A549 treated with AZD9567 at 1 μM for 4 hours (cell line): ENCODE results near the gene UBA1. TPM values are rescaled to one million over a fixed set of nuclear protein-coding genes. Genes with fewer than 3 reads are reported as not detected.

ENCODE experiments used
- total RNA-seq: library from RNA; stranded (reverse); fragments of 200-300 nt; extraction: Qiagen RNA extraction; gene quantifications from 5 replicates; pipeline ENCODE4 v1.2.3, GENCODE V29; 2022; ENCODE audit not compliant: insufficient read depth

UBA1 gene
- 168 to 201 TPM (median 197 TPM) in 5 replicates for total RNA-seq

DNA sequence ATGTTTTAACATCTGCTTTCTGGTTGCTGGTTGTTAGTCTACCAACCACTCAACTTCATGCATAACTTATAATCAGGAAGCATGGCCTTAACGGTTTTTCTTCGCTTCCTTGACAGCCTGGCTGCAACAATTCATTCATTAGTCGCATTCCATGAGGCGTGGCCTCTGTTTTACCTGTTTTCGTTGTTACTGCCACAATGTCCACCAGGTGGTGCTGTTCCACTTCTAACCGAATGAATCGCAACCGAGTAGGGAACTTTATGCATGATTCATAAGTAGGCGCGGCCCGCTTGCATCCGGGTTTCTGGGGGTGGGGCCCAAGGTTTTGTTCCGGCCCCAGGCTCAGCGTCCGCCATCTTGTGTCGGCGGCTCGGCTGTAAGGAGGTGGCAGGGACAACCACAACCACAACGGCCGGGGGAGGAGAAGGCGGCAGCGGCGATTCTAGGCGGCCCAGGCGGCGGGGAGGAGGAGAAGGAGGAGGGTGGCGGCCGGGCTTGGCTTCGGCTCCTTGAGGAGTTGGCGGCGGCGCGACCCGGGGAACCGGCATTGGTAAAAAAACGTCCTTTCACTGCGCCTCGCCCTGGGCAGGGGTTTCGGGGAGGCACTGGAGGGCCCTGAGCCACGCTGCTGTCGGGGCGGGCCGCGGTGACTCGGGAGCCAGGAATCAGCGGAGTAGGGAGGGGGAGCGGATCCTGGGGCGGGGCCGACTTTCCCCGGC lies at the start of gene UBA1:
Gene UBA1, plus strand, starts transcription at position 355 of the 719 bp plus-strand sequence. CDS start 4,974 bp downstream, outside the sequence.

DNA sequence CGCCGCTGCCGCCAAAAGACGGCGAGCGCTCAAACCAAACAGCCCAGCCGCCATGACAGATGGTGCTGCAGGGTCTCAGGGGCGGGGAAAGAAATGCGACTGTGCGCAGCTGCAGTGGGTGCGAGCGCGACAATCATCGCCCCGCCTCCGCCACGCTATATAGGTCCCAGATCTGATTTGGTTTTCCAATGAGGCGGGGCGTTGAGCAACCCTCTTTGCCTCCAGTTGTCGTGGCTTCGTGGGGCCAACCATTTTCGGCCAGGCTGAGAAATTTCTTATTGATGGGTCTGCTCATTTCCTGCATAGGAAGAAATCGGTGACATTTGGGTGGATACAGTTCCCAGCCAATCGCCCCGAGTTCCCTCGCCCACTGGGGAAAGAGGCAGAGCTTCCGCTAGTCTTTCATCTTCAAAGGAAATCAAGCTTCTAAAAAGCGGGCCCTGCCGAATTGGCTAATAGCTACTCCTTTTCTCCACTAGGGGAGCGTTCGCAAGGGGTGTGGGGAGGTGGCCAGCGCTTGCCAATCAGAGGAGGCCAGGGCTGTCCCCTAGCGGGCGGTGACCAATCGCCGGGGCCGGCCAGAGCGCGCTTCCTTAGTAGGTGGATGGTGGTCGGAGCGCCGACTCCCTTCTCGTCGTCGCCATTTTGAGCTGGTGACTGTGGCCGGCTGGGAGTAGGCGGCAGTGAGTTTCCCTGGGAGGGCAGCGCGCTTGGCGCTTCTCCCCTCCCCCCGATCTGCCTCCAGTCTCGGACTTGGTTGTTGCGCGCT lies 48.8 kb upstream of the UBA1 start, which contains the start of the genes NDUFB11 and RBM10:
Gene NDUFB11, minus strand, starts transcription at position 77 of the 769 bp plus-strand sequence. Its CDS starts 23 bp downstream, at position 54.
Gene RBM10, plus strand, starts transcription at position 596 of the 769 bp plus-strand sequence. CDS start 2,261 bp downstream, outside the sequence.

DNA sequence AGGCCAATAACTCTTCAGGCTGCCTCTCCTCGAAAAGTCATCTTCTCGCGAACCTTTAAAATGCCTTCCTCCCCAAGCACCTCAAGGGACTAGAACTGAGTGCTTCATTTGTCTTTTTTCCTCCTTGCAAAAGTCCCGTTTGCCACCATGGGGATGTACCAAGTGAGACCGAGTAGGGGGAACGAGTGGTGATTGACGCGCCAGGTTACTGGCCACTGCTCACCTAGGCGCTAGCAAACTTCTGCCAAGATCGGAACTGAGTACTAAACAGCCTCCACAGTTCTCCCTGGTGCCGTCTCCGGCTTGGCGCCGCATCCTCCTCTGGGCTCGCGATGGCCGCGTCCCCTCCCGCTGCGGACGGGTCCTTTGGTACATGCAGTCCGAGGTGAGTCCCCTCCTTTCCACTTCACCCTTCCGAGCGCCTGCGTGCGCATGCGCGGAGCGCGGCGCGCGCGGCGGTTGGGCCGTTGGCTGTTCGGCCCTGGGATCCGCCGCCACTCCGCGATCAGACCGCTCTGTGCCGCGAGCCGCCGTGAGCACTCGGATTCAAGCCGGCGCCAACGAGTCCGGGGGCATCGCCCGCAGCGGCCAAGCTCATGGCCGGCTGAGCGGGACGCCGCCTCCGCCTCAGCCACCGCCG lies 24.8 kb downstream of the UBA1 start, which contains the start of gene CDK16:
Gene CDK16, plus strand, starts transcription at position 402 of the 640 bp plus-strand sequence. CDS start 4,877 bp downstream, outside the sequence.

DNA sequence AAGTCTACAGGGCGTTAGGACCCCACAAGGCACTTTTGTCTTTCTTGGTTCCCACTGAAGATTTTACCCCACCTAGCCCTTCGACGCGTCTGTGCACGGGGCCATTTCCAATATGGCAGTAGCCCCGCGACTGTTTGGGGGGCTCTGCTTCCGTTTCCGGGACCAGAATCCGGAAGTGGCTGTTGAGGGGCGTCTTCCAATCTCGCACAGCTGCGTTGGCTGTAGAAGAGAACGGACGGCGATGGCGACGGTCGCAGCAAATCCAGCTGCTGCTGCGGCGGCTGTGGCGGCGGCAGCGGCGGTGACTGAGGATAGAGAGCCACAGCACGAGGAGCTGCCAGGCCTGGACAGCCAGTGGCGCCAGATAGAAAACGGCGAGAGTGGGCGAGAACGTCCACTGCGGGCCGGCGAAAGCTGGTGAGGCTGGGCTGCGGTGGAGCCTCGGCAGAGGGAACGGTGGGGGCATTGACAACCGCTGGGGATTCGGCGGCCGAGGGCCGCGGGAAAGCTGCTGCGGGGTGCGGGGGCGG lies 39.2 kb downstream of the UBA1 start, which contains the start of gene USP11:
Gene USP11, plus strand, starts transcription at position 207 of the 530 bp plus-strand sequence. Its CDS starts 35 bp downstream, at position 242.

Other genes with a start within 250 kb of the UBA1 start
- gene RGN, start 115.4 kb upstream of the UBA1 start, total RNA-seq = 0.10 to 0.13 TPM in 2 of 5 replicates, not detected in the others
- 127 to 186 TPM (median 171 TPM) in 5 replicates for gene NDUFB11, start 49.1 kb upstream of the UBA1 start, total RNA-seq
- 31.6 to 47.1 TPM (median 44.3 TPM) in 5 replicates for gene RBM10, start 48.6 kb upstream of the UBA1 start, total RNA-seq
- gene CDK16, start 24.9 kb downstream of the UBA1 start, total RNA-seq = 100 to 115 TPM (median 109 TPM) in 5 replicates
- gene USP11, start 39.2 kb downstream of the UBA1 start, total RNA-seq = 48.6 to 60.9 TPM (median 57.8 TPM) in 5 replicates
- not detected in 5 replicates for gene ZNF157, start 176.7 kb downstream of the UBA1 start, total RNA-seq